MV-4-11 (cell line): ENCODE measurements around the gene MAGEA11.
"Not testable (repeated sequence)": the region's sequence is repeated elsewhere in the genome, so short reads cannot be mapped to it uniquely, and the experiment has no call there.

Source experiments
- DNase-seq: peaks from one replicate; lab custom pipeline; 2025; lab: John Stamatoyannopoulos, UW

MAGEA11 gene, protein sequence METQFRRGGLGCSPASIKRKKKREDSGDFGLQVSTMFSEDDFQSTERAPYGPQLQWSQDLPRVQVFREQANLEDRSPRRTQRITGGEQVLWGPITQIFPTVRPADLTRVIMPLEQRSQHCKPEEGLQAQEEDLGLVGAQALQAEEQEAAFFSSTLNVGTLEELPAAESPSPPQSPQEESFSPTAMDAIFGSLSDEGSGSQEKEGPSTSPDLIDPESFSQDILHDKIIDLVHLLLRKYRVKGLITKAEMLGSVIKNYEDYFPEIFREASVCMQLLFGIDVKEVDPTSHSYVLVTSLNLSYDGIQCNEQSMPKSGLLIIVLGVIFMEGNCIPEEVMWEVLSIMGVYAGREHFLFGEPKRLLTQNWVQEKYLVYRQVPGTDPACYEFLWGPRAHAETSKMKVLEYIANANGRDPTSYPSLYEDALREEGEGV

GRCh38 chrX:149711545-149712236, at the start of gene MAGEA11:
Gene MAGEA11, plus strand, starts transcription at chrX:149712060. Its CDS starts 1,100 bp downstream, at chrX:149713160.
- no peak for DNase-seq

DNA sequence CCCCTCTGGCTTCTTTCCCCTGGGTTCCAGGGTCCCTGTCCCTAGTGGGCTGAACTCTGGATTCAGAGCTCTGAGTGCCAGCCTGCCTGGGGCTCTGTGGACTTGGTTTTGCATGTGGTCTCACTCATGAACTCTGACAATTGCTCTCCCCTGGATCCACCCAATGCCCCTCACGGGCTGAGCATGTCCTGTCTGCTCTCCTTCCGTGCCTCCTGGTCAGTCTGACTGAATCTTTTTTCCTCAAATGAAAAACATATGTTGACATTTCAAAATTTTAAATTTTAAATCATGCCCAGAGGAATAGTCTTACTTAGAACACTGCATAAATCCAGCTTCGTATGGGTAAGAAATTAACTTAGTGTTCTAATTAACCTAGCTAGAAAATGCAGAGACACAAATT, 36.8 kb upstream of the MAGEA11 start:
- not testable (repeated sequence) for DNase-seq

GRCh38 chrX:149675554-149675953, 36.3 kb upstream of the MAGEA11 start:
- not testable (repeated sequence) for DNase-seq

GRCh38 chrX:149679164-149679678, 32.6 kb upstream of the MAGEA11 start:
- DNase-seq = not testable (repeated sequence)

DNA sequence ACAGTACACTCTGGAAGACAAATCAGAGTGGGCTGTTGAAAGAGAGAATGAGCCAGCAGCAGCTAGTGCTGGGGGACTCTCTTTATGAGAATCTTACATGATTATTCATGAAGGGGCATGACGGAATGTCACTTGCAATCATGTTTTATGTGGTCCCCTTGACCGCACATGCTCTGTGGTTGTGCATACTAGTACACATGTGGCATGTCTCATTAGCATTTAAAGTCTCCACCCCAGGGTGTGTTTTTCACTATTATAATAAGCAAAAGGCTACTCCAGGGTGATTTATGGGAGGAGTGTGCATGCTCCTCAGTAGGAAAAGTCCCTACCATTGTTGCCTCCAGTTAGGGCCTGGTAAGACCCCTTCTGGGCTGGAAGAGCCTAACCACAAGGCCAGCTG, 30.7 kb upstream of the MAGEA11 start:
- no peak for DNase-seq

DNA sequence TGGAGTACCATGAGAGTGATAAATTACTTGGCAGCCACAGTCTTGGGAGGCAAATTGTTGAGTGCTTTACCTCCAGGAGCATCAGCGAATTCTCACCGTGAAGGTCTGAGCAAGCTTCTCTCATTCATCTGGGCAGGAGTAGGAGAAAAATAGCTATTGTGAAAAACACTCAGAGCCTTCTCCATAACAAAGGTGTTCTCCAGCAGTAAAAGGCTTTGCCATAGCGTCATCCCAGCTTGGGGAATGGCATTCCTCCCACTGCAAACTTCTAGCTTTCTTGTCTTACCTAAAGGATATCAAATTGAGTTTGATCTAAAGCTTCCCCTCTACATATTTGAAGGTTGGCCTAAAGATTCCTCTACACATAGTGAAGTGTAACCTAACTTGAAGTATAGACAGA, 29.8 kb upstream of the MAGEA11 start:
- DNase-seq = no peak

GRCh38 chrX:149682956-149683947, 28.6 kb upstream of the MAGEA11 start:
- DNase-seq = no peak

DNA sequence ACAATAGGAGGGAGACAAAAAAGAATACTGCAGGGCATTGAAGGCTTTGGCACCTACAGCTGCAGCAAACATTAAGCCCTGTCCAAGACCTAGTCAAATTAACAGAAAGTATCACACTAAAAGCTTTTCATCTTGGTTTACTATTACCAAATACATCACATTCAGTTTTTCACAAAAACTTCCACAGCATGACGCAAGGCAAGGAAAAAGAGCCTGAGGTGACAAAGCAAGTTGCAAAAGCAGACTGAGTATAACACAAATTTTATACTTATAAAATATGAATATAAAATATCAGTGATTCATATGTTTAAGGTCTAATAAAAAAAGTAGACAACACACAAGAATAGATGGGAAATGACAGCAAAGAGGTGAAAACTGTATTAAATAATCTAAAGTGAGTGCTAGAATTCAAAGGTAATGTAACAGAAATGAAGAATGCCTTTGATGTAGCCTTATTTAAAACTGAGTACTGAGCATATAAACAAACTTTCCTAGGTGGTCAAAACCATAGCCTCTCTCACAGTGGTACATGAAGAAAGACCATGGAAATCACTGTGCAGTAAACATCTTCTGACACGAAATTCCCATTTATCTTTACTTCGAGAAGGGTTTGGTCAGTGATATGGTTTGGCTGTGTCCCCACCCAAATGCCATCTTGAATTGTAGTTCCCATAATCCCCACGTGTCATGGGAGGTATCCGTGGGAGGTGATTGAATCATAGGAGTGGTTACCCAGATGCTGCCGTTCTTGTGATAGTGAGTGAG, 27.7 kb upstream of the MAGEA11 start:
- DNase-seq = no peak

GRCh38 chrX:149687991-149688390, 23.9 kb upstream of the MAGEA11 start:
- no peak for DNase-seq

- DNase-seq = no peak
Measured at GRCh38 chrX:149688552-149688951, 23.3 kb upstream of the MAGEA11 start.

DNA sequence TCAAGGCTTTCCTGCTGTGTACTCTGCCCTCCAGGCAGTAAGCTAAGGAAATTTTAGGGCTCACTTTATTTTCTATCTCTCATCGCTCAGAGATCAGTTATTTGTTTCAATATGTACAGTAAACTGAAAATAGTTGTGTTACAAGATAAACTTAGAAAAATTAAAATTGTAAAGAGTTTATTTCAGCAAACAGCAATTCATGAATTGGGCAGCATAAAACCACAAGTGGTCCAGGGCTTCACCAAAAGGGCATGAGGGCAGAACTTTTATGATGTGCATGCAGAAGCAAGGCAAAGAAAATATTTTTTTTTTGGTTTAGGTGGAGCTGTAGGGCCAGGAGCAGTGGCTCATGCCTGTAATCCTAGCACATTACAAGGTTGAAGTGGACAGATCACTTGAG, 20.1 kb upstream of the MAGEA11 start:
- no peak for DNase-seq

DNA sequence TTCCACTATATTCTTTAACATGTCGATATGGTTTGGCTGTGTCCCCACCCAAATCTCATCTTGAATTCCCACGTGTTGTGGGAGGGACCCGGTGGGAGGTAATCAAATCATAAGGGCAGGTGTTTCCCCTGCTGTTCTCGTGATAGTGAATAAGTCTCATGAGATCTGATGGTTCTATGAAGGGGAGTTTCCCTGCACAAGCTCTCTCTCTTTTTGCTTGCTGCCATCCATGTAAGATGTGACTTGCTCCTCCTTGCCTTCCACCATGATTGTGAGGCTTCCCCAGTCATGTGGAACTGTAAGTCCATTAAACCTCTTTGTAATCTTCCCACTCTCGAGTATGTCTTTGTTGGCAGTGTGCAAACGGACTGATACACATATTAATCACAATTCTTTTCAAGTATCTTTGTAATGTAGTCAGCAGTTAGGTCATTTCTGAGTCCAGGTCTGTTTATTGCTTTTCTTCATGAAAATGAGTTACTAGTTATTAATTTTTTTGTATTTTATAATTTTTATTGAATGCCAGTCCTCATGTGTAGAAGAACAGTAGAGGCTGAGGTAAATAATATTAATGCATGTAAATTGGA, 19.1 kb upstream of the MAGEA11 start:
- not testable (repeated sequence) for DNase-seq

DNA sequence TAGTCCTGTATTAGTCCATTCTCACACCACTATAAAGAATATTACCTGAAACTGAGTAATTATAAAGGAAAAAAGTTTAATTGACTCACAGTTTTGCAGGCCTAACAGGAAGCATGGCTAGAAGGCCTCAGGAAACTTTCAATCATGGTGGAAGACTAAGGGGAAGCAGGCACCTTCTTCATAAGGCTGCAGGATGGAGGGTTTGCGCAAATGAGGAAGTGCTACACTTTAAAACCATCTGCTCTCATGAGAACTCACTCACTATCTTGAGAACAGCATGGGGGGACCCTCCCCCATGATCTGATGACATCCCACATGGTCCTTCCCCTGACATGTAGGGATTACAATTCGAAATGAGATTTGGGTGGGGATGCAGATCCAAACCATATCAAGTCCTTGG, 12.1 kb upstream of the MAGEA11 start:
- peak; percentile 60 for DNase-seq

GRCh38 chrX:149704664-149705063, 7.2 kb upstream of the MAGEA11 start:
- no peak for DNase-seq

DNA sequence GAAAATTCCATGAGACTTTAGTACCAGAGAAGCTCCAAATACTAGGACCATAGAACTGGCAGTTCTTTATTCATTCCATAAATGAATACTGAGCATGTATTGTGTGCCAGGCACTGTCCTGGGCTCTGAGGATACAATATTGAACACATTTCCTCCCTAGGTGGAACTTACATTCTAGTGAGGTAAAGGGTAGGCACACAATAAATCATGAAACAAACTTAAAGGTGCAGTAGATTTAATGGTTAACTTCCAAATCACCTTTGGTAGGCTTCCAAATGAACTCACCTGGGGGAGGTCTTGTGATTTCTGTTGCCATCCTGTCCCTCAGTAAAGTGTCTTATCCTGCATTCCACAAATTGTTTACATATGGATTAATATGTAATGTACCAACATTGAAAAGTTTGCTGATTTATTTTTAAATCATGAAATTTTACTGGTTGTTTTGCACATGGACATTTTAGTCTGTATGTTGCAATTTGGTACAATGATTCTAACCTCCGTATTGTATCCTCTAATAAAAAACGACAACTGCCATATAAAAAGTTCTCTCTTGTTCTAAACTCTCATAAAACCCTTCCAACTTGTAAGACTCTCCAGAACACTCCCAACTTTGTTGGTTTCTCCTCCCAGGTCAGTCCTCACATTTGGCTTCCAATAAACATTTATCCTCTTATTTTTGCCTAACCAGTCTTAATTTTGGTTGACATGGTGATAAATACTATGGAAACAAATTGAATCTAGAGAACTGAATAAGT, 4.5 kb upstream of the MAGEA11 start:
- DNase-seq = no peak

GRCh38 chrX:149712831-149713230, 971 bp downstream of the MAGEA11 start:
- no peak for DNase-seq

GRCh38 chrX:149713279-149714050, 1.6 kb downstream of the MAGEA11 start:
- DNase-seq = no peak

DNA sequence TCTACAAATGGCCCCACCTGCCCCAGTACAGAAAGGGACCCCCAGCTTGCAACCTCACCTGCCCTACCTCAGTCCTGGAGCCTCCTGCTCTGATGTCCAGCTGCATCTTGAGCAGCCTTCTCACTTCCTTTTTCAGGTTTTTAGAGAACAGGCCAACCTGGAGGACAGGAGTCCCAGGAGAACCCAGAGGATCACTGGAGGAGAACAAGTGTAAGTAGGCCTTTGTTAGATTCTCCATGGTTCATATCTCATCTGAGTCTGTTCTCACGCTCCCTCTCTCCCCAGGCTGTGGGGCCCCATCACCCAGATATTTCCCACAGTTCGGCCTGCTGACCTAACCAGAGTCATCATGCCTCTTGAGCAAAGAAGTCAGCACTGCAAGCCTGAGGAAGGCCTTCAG, 3.6 kb downstream of the MAGEA11 start:
- DNase-seq = no peak

DNA sequence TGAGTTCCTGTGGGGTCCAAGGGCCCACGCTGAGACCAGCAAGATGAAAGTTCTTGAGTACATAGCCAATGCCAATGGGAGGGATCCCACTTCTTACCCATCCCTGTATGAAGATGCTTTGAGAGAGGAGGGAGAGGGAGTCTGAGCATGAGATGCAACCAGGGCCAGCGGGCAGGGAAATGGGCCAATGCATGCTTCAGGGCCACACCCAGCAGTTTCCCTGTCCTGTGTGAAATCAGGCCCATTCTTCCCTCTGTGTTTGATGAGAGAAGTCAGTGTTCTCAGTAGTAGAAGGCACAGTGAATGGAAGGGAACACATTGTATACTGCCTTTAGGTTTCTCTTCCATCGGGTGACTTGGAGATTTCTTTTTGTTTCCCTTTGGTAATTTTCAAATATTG, 4.8 kb downstream of the MAGEA11 start:
- DNase-seq = no peak
